H1 (cell line): ENCODE data around the gene TNFRSF18. TPM values are rescaled to one million over a fixed set of nuclear protein-coding genes. Genes with fewer than 3 reads are reported as not detected.
A peak's percentile ranks its signal among the peaks of the same experiment; 100 is the strongest.

Source experiments
- CTCF ChIA-PET: fragments of 300-600 bp; sonication (Branson Sonifier 250); formaldehyde crosslinking; loops from one replicate; lab custom pipeline; 2021; ENCODE audit not compliant: partially characterized antibody; lab: Charles Lee
- POLR2A ChIA-PET: fragments of 300-600 bp; sonication (Branson Sonifier 250); formaldehyde crosslinking; loops from one replicate; lab custom pipeline; 2021; ENCODE audit warnings: inconsistent platforms; ENCODE audit not compliant: partially characterized antibody; lab: Charles Lee
- DNase-seq, 2 experiments: peaks; one replicate each; pipeline versions ENCODE4 v3.0.0 to v3.0.0-alpha.2; 2010 to 2022; ENCODE audit warnings: low spot score in 2 of 2, low read depth in 1 of 2, mixed read lengths in 1 of 2
- FAIRE-seq: peaks from 2 replicates; lab custom pipeline; 2011; peaks lifted over from hg19 to GRCh38; lab: Jason Lieb, UNC
- H2AFZ ChIP-seq: 2 replicates; pipeline ENCODE4 v1.8.1; 2012; ENCODE audit warnings: low read length, inconsistent platforms
- H2AK5ac ChIP-seq: 2 replicates; pipeline ENCODE4 v1.6.1; 2013; ENCODE audit warnings: low read depth, low read length
- H2BK120ac ChIP-seq: replicated peaks from 2 replicates; pipeline ENCODE3; 2013; ENCODE audit warnings: low read depth, low read length, inconsistent platforms
- H2BK12ac ChIP-seq: 2 replicates; pipeline ENCODE4 v1.6.1; 2013; ENCODE audit warnings: low read depth, low read length
- H2BK15ac ChIP-seq: 2 replicates; pipeline ENCODE4 v1.6.1; 2013; ENCODE audit warnings: low read length
- H2BK20ac ChIP-seq: 2 replicates; pipeline ENCODE4 v1.6.1; 2013; ENCODE audit warnings: low read length
- H2BK5ac ChIP-seq: 2 replicates; pipeline ENCODE4 v1.6.1; 2013; ENCODE audit warnings: low read depth, low read length
- H3K14ac ChIP-seq: 2 replicates; pipeline ENCODE4 v1.6.1; 2013; ENCODE audit warnings: inconsistent platforms; ENCODE audit not compliant: insufficient read length
- H3K18ac ChIP-seq: 2 replicates; pipeline ENCODE4 v1.6.1; 2013; ENCODE audit warnings: low read length; ENCODE audit errors: extremely low read depth
- H3K23ac ChIP-seq: 2 replicates; pipeline ENCODE4 v1.6.1; 2013; ENCODE audit warnings: inconsistent platforms; ENCODE audit not compliant: insufficient read length
- H3K23me2 ChIP-seq: 2 replicates; pipeline ENCODE4 v1.6.1; 2013; ENCODE audit warnings: low read depth, low read length
- H3K27ac ChIP-seq: 2 replicates; pipeline ENCODE4 v1.6.1; 2011; ENCODE audit warnings: low read depth, low read length, inconsistent platforms
- H3K27me3 ChIP-seq, 4 experiments: replicated peaks in 1 of 4; 1 replicate in 1 of 4; 2 replicates in 3 of 4; pipeline versions ENCODE4 v1.6.1 to v1.8.1; 2011 to 2013; ENCODE audit warnings: low read length in 3 of 4, mild to moderate bottlenecking in 3 of 4, inconsistent platforms in 2 of 4, mixed read lengths in 2 of 4, moderate library complexity in 1 of 4; ENCODE audit not compliant: control insufficient read depth in 3 of 4, insufficient read depth in 3 of 4; ENCODE audit errors: extremely low read depth in 1 of 4
- H3K36me3 ChIP-seq, 4 experiments: 2 replicates each; pipeline versions ENCODE4 v1.6.1 to v1.8.1; 2011 to 2013; ENCODE audit warnings: mild to moderate bottlenecking in 4 of 4, low read length in 3 of 4, moderate library complexity in 2 of 4, control low read depth in 1 of 4, inconsistent platforms in 1 of 4; ENCODE audit not compliant: insufficient read depth in 4 of 4, control insufficient read depth in 2 of 4
- H3K4ac ChIP-seq: replicated peaks from 2 replicates; pipeline ENCODE3; 2013; ENCODE audit warnings: low read length, low read depth, mixed read lengths, inconsistent platforms; ENCODE audit not compliant: insufficient read length
- H3K4me1 ChIP-seq, 4 experiments: replicated peaks in 1 of 4; 1 replicate in 1 of 4; 2 replicates in 3 of 4; pipeline versions ENCODE4 v1.6.1 to v1.8.1; 2011 to 2013; ENCODE audit warnings: low read length in 3 of 4, inconsistent platforms in 2 of 4, mixed read lengths in 1 of 4; ENCODE audit not compliant: insufficient read depth in 4 of 4, control insufficient read depth in 3 of 4
- H3K4me2 ChIP-seq, 2 experiments: 2 replicates each; pipeline versions ENCODE4 v1.6.1 to v1.8.1; 2011 to 2013; ENCODE audit warnings: low read depth in 2 of 2, low read length in 2 of 2, control low read depth in 1 of 2, inconsistent platforms in 1 of 2, mild to moderate bottlenecking in 1 of 2; ENCODE audit not compliant: insufficient read depth in 1 of 2
- H3K4me3 ChIP-seq, 4 experiments: fragments of 200-600, 300-600 bp in 1 of 4; sonication (generic), shearing (Covaris generic), sonication (Bioruptor Twin) in 1 of 4; 2 replicates each; pipeline versions ENCODE4 v1.5.1 to v1.8.1; 2011 to 2016; ENCODE audit warnings: low read length in 4 of 4, low read depth in 3 of 4, control low read depth in 2 of 4, inconsistent platforms in 2 of 4, mild to moderate bottlenecking in 2 of 4, mixed read lengths in 1 of 4, moderate library complexity in 1 of 4; ENCODE audit not compliant: insufficient read depth in 2 of 4; ENCODE audit errors: extremely low read depth in 1 of 4
- H3K56ac ChIP-seq: replicated peaks from 2 replicates; pipeline ENCODE3; 2013; ENCODE audit warnings: low read depth, mild to moderate bottlenecking, mixed read lengths, low read length, inconsistent platforms; ENCODE audit not compliant: insufficient read length
- H3K79me1 ChIP-seq: 2 replicates; pipeline ENCODE4 v1.6.1; 2013; ENCODE audit warnings: low read depth, low read length, control low read depth
- H3K79me2 ChIP-seq, 2 experiments: 2 replicates each; pipeline versions ENCODE4 v1.6.1 to v1.8.1; 2012 to 2013; ENCODE audit warnings: low read length in 2 of 2, mild to moderate bottlenecking in 2 of 2, inconsistent platforms in 1 of 2; ENCODE audit not compliant: insufficient read depth in 2 of 2, control insufficient read depth in 1 of 2
- H3K9ac ChIP-seq, 4 experiments: replicated peaks in 1 of 4; 1 replicate in 1 of 4; 2 replicates in 3 of 4; pipeline versions ENCODE4 v1.6.1 to v1.8.1; 2011 to 2013; ENCODE audit warnings: low read depth in 3 of 4, low read length in 3 of 4, control low read depth in 2 of 4, mild to moderate bottlenecking in 2 of 4, moderate library complexity in 2 of 4, inconsistent platforms in 1 of 4; ENCODE audit errors: extremely low read depth in 1 of 4
- H3K9me3 ChIP-seq, 2 experiments: 2 replicates each; pipeline versions ENCODE4 v1.6.1 to v1.8.1; 2012 to 2013; ENCODE audit warnings: mild to moderate bottlenecking in 2 of 2, moderate library complexity in 2 of 2, control low read depth in 1 of 2, inconsistent platforms in 1 of 2, low read depth in 1 of 2, low read length in 1 of 2, mixed read lengths in 1 of 2; ENCODE audit not compliant: insufficient read depth in 2 of 2
- H4K20me1 ChIP-seq, 2 experiments: replicated peaks in 1 of 2; 2 replicates each; pipeline versions ENCODE3 to v1.8.1; 2011 to 2013; ENCODE audit warnings: inconsistent platforms in 2 of 2, low read length in 2 of 2, mild to moderate bottlenecking in 1 of 2; ENCODE audit not compliant: insufficient read depth in 2 of 2, control insufficient read depth in 1 of 2
- H4K5ac ChIP-seq: 2 replicates; pipeline ENCODE4 v1.6.1; 2013; ENCODE audit warnings: low read length, low read depth, mixed read lengths, inconsistent platforms; ENCODE audit not compliant: insufficient read length
- H4K8ac ChIP-seq: 2 replicates; pipeline ENCODE4 v1.8.0; 2013; ENCODE audit warnings: mild to moderate bottlenecking, moderate library complexity, low read length, inconsistent platforms; ENCODE audit not compliant: insufficient read depth; ENCODE audit errors: extremely low read depth
- H4K91ac ChIP-seq: replicated peaks from 2 replicates; pipeline ENCODE3; 2013; ENCODE audit warnings: low read length, mixed read lengths, inconsistent platforms; ENCODE audit not compliant: insufficient read length
- BACH1 ChIP-seq: IDR thresholded peaks from 2 replicates; pipeline ENCODE4 v1.6.1; 2012; ENCODE audit warnings: low read length, improper control_type of control experiment
- CBX8 ChIP-seq: fragments of 300-800, 300-1000 bp; sonication (generic); IDR thresholded peaks from 2 replicates; pipeline ENCODE4 v1.7.1; 2016; ENCODE audit warnings: low read depth, low read length, borderline replicate concordance
- EGR1 ChIP-seq: IDR thresholded peaks from 2 replicates; pipeline ENCODE4 v1.6.1; 2011; ENCODE audit warnings: low read depth, low read length, borderline replicate concordance
- KDM5A ChIP-seq: fragments of 200-600 bp; IDR thresholded peaks from 2 replicates; pipeline ENCODE4 v1.7.1; 2012; ENCODE audit warnings: mild to moderate bottlenecking, low read length, inconsistent platforms, mixed read lengths
- NRF1 ChIP-seq: IDR thresholded peaks from 2 replicates; pipeline ENCODE4 v1.6.1; 2011; ENCODE audit warnings: mild to moderate bottlenecking, low read depth, low read length, improper control_type of control experiment
- PHF8 ChIP-seq: fragments of 200-600 bp; sonication (generic); conservative IDR thresholded peaks from 2 replicates; pipeline ENCODE4 v1.7.1; 2012; ENCODE audit warnings: low read depth, mild to moderate bottlenecking, inconsistent platforms, low read length, moderate library complexity
- POU5F1 ChIP-seq: IDR thresholded peaks from 2 replicates; pipeline ENCODE4 v1.6.1; 2011; ENCODE audit warnings: low read depth, mild to moderate bottlenecking, low read length, moderate library complexity
- SIRT6 ChIP-seq: IDR thresholded peaks from one replicate; pipeline ENCODE4 v1.7.1; 2012; ENCODE audit warnings: low read length, inconsistent platforms
- TAF1 ChIP-seq: IDR thresholded peaks from 2 replicates; pipeline ENCODE4 v1.6.1; 2011; ENCODE audit warnings: mild to moderate bottlenecking, low read depth, low read length
- TEAD4 ChIP-seq: IDR thresholded peaks from 2 replicates; pipeline ENCODE4 v1.6.1; 2012; ENCODE audit warnings: low read depth, low read length, inconsistent platforms, mixed read lengths
- WGBS, 2 experiments: shearing (Covaris generic) in 1 of 2; methylation state at CpG; one replicate each; pipeline versions ENCODE4 v1.1.6 to v1.1.7; 2013 to 2015; ENCODE audit warnings: low lambda C conversion rate in 2 of 2, mixed read lengths in 2 of 2, inconsistent platforms in 1 of 2, low coverage in 1 of 2, missing lambda C conversion rate in 1 of 2; ENCODE audit not compliant: insufficient replicate concordance in 2 of 2, insufficient coverage in 1 of 2, insufficient read length in 1 of 2; ENCODE audit errors: extremely low coverage in 1 of 2, missing lambda C conversion rate in 1 of 2; 5-methylcytosine and 5-hydroxymethylcytosine counted together
- polyA plus RNA-seq, 7 experiments: library from polyadenylated mRNA; depleted of rRNA in 3 of 7; stranded (reverse) in 5 of 7; unstranded in 2 of 7; fragments of >200 nt in 5 of 7; fragments of 200-250 nt in 2 of 7; gene quantifications; 1 replicate in 5 of 7; 2 replicates in 1 of 7; 4 replicates in 1 of 7; pipeline versions ENCODE4 v1.2.1 to v1.2.3, GENCODE V29; 2011 to 2013; ENCODE audit warnings: missing spikeins in 2 of 7, mixed read lengths in 2 of 7
- total RNA-seq: library from RNA; stranded (reverse); fragmentation: NEBNext Ultra II Directional; extraction: Animal tissue kit (Norgen Biotek cat#: 25700); gene quantifications from 2 replicates; pipeline ENCODE4 v1.2.1, GENCODE V29; 2021
- TF ChIP-seq, protein P1 (sequence below): IDR thresholded peaks from 2 replicates; pipeline ENCODE4 v1.6.1; 2012; ENCODE audit warnings: inconsistent platforms

Gene TNFRSF18
- total and polyA plus RNA-seq, 2 of the 8 experiments (the other 6 are each of a cell fraction or from before 2014, with no cell fraction given), result 1.5 to 2.5 TPM

DNA sequence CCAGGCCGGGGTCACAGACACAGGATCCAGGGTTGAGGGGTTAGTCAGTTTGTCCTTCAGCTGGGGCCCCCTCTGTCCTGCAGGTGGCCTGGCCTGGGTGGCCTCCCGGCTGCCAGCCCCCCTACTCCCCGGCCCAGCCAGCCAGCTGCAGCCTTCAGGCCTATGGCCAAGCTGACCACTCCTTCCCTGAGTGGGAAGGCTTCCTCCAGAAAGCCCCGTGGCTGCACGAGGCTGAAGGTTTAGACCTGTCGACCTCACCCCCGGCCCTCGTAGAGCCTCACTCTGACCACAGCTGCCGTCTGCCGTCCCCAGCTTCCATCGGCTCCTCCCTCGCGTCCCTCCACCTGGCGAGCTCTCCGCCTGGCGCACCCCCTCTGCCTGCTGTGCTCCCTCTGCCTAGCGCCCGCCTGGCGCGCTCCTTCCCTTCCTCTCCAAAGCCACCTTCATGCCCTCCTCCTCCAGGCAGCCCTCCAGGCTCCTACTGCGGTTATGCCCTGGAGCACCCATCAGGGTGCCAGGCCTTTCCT is 23.1 kb downstream of the TNFRSF18 start:
- no peaks in the 10 kb centered on the region for H3K36me3 ChIP-seq
- H3K23me2 ChIP-seq, result no peaks in the 10 kb centered on the region
- H2BK15ac ChIP-seq, result no peak overlapping the region
- DNase-seq (peak in 1 of 2 experiments; percentile 45), FAIRE-seq (no peak)
- no peak overlapping the region for H2BK120ac ChIP-seq
- TF ChIP-seq BACH1 (no peak), EGR1 (no peak), CBX8 (no peak), TEAD4 (no peak), KDM5A (no peak), NRF1 (no peak), PHF8 (no peak), TAF1 (no peak), SIRT6 (no peak), POU5F1 (no peak)
- TF ChIP-seq, protein P1, sequence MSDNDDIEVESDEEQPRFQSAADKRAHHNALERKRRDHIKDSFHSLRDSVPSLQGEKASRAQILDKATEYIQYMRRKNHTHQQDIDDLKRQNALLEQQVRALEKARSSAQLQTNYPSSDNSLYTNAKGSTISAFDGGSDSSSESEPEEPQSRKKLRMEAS, result no peak
- TF ChIP-seq, all 59 proteins: peak for 0
- Histone ChIP-seq H4K91ac (no peak overlapping the region), H3K4ac (no peak overlapping the region), H3K27ac (no peak overlapping the region), H3K4me2 (no peak overlapping the region), H3K4me3 (no peak overlapping the region), H2AK5ac (no peak overlapping the region), H3K23ac (no peak overlapping the region), H3K4me1 (no peaks in the 10 kb centered on the region; a peak in 1 of 7 replicates), H3K18ac (no peak overlapping the region), H2BK20ac (no peak overlapping the region), H3K9me3 (0 out of 4 replicates have a peak, but pooled peaks cover 0 to 2% of the 10 kb centered on the region in 2 experiments), H3K9ac (no peak overlapping the region), H4K8ac (peak overlapping the region; percentile 89; the same call in 1 of the 2 replicates), H3K27me3 (no peaks in the 10 kb centered on the region), H2BK5ac (no peak overlapping the region), H3K79me1 (no peaks in the 10 kb centered on the region), H2BK12ac (no peak overlapping the region), H4K20me1 (peaks cover 0 to 3% of the 10 kb centered on the region in 2 experiments), H3K79me2 (no peaks in the 10 kb centered on the region), H3K56ac (no peak overlapping the region), H3K14ac (no peak overlapping the region), H2AFZ (no peak overlapping the region), H4K5ac (no peak overlapping the region)
- POLR2A ChIA-PET, result no interaction called here
- CTCF ChIA-PET, result interaction anchor here (1.1 kb wide), 1 partner anchor 207 kb away, joined by 3 read pairs; no protein-coding TSS in a partner anchor
- 96% methylated on average over 19 of the region's 21 CpGs; no CpG with 5 or more reads in 1 of the 2 experiments for WGBS, 2 experiments
